ENCODE data around the gene USP25. TPM values are rescaled to one million over a fixed set of nuclear protein-coding genes. Genes with fewer than 3 reads are reported as not detected.

USP25 gene
- total and polyA plus RNA-seq, 8 donors, result 8.2 to 91.6 (median 25.5) TPM

DNA sequence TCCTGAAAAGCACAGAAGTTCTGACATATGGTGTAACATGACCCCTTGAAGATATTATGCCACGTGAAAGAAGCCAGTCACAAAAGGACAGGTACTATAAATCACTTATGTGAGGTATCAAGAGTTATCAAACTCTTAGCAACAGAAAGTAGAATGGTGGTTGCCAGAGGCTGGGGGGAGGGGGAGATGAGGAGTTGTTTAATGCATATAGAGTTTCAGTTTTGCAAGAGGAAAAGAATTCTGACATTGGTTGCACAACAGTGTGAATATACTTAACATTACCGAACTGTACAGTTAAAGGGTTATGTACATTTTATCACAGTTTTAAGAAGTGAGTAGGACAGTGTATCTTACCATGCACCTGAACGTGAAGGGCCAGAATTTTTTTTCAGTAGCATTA is 80.0 kb downstream of the USP25 start:
- TF ChIP-seq POLR2AphosphoS5 (IDR thresholded peaks at IDR 0.05) (no peak), EP300 (IDR thresholded peaks at IDR 0.05) (no peak)
- H3K27ac ChIP-seq, result no peak overlapping the region
- no peak overlapping the region for H3K4me3 ChIP-seq
- H3K27me3 ChIP-seq, result no peaks in the 10 kb centered on the region
- no peaks in the 10 kb centered on the region for H3K4me1 ChIP-seq
- 68 to 77% (median 71%) methylated on average over 3 of the region's 3 CpGs for WGBS, 5 donors
- H3K36me3 ChIP-seq, result peaks cover 3 to 44% (median 27%) of the 10 kb centered on the region in 4 donors
- DNase-seq, result peak in 1 of 2 donors; percentile 12
- peaks cover 0 to under 1% (median 0%) of the 10 kb centered on the region in 4 donors for H3K9me3 ChIP-seq
- intact Hi-C loops (cut with DNase I; ENCODE audit: low total_unique reads), result no loop called here

DNA sequence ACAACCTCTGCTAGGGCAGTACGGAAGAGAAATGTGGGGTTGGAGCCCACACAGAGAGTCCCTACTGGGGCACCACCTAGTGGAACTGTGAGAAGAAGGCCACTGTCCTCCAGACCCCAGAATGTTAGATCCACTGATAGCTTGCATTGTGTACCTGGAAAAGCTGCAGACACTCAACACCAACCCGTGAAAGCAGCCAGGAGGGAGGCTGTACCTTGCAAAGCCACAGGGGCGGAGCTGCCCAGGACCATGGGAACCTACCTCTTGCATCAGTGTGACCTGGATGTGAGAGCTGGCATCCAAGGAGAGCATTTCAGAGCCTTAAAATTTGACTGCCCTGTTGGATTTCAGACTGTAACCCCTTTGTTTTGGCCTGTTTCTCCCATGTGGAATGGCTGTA is 85.5 kb downstream of the USP25 start:
- DNase-seq, result no peak
- no peaks in the 10 kb centered on the region for H3K4me1 ChIP-seq
- no peaks in the 10 kb centered on the region for H3K27me3 ChIP-seq
- no peak overlapping the region for H3K4me3 ChIP-seq
- 94 to 100% (median 98%) methylated on average over 3 of the region's 3 CpGs for WGBS, 5 donors
- H3K27ac ChIP-seq, result no peak overlapping the region
- peaks cover 3 to 69% (median 65%) of the 10 kb centered on the region in 4 donors for H3K36me3 ChIP-seq
- TF ChIP-seq POLR2A (IDR thresholded peaks at IDR 0.05), result no peak
- no peak for TF ChIP-seq EP300 (IDR thresholded peaks at IDR 0.05)
- no peak for TF ChIP-seq POLR2AphosphoS5 (IDR thresholded peaks at IDR 0.05)
- TF ChIP-seq, protein P1, sequence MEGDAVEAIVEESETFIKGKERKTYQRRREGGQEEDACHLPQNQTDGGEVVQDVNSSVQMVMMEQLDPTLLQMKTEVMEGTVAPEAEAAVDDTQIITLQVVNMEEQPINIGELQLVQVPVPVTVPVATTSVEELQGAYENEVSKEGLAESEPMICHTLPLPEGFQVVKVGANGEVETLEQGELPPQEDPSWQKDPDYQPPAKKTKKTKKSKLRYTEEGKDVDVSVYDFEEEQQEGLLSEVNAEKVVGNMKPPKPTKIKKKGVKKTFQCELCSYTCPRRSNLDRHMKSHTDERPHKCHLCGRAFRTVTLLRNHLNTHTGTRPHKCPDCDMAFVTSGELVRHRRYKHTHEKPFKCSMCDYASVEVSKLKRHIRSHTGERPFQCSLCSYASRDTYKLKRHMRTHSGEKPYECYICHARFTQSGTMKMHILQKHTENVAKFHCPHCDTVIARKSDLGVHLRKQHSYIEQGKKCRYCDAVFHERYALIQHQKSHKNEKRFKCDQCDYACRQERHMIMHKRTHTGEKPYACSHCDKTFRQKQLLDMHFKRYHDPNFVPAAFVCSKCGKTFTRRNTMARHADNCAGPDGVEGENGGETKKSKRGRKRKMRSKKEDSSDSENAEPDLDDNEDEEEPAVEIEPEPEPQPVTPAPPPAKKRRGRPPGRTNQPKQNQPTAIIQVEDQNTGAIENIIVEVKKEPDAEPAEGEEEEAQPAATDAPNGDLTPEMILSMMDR (IDR thresholded peaks at IDR 0.05), result no peak
- H3K9me3 ChIP-seq, result peaks cover 0 to 5% (median 0%) of the 10 kb centered on the region in 4 donors
- intact Hi-C loops (cut with DNase I; ENCODE audit: low total_unique reads), result no loop called here

DNA sequence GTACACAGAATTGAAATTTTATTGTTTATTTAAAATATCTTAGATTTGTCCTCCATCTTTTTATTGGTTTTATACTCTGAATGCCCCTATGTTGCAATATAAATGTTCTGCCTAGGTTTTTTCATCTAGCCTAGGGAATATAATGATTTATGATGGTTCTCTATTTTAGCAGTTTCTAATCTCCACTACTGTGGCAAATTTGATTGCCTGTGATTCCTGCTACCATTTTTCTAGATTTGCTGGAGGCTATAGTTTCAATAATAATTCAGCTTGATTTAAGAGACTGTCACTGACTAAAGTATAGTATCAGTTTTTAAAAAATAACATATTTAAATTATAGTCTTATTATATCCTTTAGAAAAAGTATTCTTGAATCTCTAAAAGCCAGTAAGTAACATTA is 90.5 kb downstream of the USP25 start:
- Histone ChIP-seq H3K9me3 (no peaks in the 10 kb centered on the region), H3K4me3 (no peak overlapping the region), H3K4me1 (peaks cover 0 to 13% (median 4%) of the 10 kb centered on the region in 4 donors), H3K27ac (no peak overlapping the region), H3K27me3 (no peaks in the 10 kb centered on the region), H3K36me3 (peaks cover 0 to 54% (median 45%) of the 10 kb centered on the region in 4 donors)
- no peak for DNase-seq
- TF ChIP-seq EP300 (IDR thresholded peaks at IDR 0.05), result no peak
- no peak for TF ChIP-seq POLR2A (IDR thresholded peaks at IDR 0.05)
- intact Hi-C loops (cut with DNase I; ENCODE audit: low total_unique reads), result no loop called here

DNA sequence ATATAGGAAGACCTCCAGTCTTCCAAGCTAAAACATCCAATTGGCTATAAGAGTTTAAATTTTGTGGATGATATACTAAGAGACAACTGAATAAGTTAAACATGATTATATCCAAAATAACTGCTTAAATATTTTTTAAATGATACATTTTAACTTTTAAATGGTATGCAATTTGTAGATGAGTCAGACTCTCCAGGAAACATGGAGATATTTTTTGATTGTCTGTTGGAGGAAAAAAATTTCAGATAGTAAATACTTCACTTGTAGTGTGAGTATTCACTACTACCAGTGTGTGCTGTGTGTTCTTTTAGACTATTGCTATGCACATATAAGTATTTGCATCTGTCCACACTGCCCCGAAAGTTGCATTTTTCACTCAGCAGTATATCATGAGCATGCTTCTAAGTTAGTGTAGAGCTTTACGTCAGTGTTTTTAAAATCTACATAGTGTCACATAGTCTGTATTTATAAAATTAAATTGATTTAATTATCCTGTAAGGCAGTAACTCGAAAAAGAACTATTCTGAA is 91.1 kb downstream of the USP25 start:
- Histone ChIP-seq H3K4me3 (no peak overlapping the region), H3K27ac (no peak overlapping the region), H3K9me3 (no peaks in the 10 kb centered on the region), H3K27me3 (no peaks in the 10 kb centered on the region), H3K36me3 (peaks cover 0 to 48% (median 40%) of the 10 kb centered on the region in 4 donors), H3K4me1 (peaks cover 0 to 19% (median 5%) of the 10 kb centered on the region in 4 donors)
- no peak for DNase-seq
- intact Hi-C loops (cut with DNase I; ENCODE audit: low total_unique reads), result no loop called here
- WGBS, 5 donors, result 79 to 90% (median 85%) methylated on average over 3 of the region's 3 CpGs
- TF ChIP-seq EP300 (IDR thresholded peaks at IDR 0.05) (no peak), POLR2A (IDR thresholded peaks at IDR 0.05) (no peak)
- TF ChIP-seq, protein P1 (IDR thresholded peaks at IDR 0.05), result no peak

DNA sequence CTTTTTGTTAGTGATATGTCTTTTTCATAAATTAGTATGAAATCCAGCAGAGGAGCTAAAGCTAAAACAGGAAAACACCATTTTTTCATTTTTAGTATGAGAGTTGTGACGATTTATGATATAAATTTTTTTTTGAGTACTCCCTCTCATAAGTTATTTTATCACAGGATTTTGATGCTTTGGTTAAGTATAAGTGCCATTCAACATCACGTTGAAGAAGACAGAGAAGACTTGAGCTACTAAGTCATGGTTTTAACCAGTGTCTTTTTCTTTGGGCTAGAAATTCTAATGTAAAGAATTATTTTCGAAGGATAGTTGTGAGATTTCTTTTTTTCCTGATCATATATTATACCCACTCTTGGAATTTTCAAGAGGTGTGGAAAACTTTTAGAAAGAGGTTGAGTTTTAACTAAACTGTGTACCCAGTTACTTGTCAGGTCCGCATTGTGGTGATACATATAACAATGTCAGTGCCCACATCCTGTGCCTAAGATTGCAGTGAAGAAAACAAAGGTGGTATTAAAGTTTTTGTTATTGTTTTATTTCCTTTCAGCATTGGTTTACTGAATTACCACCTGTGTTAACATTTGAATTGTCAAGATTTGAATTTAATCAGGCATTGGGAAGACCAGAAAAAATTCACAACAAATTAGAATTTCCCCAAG is 93.8 kb downstream of the USP25 start:
- no peak for TF ChIP-seq POLR2AphosphoS5 (IDR thresholded peaks at IDR 0.05)
- TF ChIP-seq, protein P1 (IDR thresholded peaks at IDR 0.05), result no peak
- no peak for TF ChIP-seq POLR2A (IDR thresholded peaks at IDR 0.05)
- TF ChIP-seq EP300 (IDR thresholded peaks at IDR 0.05), result no peak
- intact Hi-C loops (cut with DNase I; ENCODE audit: low total_unique reads), result no loop called here

More for the DNA sequence above, 93.8 kb downstream of the USP25 start:
- 72 to 89% (median 88%) methylated on average over 4 of the region's 4 CpGs for WGBS, 5 donors
- no peak for DNase-seq
- Histone ChIP-seq H3K9me3 (no peaks in the 10 kb centered on the region), H3K4me3 (no peak overlapping the region), H3K36me3 (peaks cover 0 to 40% (median 33%) of the 10 kb centered on the region in 4 donors), H3K27me3 (no peaks in the 10 kb centered on the region), H3K4me1 (peaks cover 0 to 35% (median 8%) of the 10 kb centered on the region in 4 donors), H3K27ac (no peak overlapping the region)
